GM12801 (cell line): ENCODE results near the gene NKAP.

Source experiments
- CTCF ChIP-seq: IDR thresholded peaks from one replicate; pipeline ENCODE4 v1.5.1; 2011; ENCODE audit warnings: control low read depth; ENCODE audit not compliant: insufficient read length; ENCODE audit errors: extremely low read depth

Gene NKAP

DNA sequence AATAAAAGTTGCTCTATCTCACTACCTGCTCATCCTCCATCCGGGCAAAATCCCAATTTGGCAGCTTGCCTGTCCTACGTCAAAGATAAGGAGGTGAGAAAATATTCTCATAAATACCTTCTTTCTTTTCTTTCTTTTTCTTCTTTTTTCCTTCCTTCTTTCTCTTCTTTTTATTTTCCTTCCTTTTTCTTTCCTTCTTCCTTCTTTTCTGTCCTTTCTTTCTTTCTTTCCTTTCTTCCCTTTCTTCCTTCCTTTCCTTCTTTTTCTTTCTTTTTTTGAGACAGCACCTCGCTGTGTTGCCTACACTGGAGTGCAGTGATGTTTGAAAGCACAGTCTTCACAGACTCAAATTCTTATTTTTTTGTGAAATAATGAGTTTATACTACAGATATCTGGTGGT, 38.6 kb upstream of the NKAP start:
- TF ChIP-seq CTCF: no peak

DNA sequence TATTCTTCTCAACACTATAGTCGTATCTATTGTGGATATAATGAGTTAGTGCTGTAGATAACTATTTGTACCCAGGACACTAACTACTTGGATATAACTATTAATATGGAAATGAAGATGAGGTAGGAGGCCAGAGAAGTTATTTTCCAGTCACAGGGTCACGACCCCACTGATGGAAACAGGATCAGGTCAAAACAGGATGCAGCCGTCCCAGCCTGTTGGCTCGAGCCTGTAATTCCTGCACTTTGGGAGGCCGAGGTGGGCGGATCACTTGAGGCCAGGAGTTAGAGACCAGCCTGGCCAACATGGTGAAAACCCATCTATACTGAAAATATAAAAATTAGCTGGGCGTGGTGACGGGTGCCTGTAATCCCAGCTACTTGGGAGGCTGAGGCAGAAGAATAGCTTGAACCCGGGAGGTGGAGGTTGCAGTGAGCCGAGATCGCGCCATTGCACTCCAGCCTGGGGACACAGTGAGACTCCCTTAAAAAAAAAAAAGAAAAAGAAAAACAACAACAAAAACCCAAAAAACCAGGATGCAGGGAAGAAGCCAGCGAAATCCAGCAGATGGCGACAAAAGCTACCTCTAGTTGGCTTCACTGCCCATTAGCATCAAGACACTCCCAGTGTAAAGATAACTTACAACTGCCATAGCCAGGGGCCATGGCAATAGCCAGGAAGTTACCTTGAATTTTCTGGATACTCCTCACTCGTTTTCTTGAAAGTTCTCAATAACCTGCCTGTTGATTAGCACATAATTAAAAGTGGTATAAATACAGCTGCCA, 37.9 kb upstream of the NKAP start:
- TF ChIP-seq CTCF: no peak

GRCh38 chrX:119971184-119971583, 27.6 kb upstream of the NKAP start:
- TF ChIP-seq CTCF: no peak

DNA sequence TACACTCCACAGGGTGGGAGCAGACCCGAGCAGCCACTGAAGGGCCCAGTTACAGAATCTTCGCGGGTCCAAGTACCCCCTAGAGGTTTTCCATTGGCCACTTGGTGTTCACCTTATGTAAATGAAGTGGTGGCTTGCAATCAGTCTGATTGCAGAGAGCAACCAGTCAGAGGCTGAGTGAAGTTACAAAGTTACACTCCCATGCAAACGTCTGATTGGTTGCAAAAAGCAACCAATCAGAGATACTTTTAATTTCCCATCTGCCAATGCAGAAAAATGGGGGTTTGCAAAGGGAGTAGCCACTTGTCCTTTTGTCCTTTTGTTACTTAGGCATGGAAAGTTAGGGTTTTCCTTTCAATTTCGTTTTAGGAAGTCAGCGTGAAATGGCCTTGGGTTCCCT, 27.0 kb upstream of the NKAP start:
- no peak for TF ChIP-seq CTCF

GRCh38 chrX:119960625-119961024, 17.1 kb upstream of the NKAP start:
- TF ChIP-seq CTCF: no peak

DNA sequence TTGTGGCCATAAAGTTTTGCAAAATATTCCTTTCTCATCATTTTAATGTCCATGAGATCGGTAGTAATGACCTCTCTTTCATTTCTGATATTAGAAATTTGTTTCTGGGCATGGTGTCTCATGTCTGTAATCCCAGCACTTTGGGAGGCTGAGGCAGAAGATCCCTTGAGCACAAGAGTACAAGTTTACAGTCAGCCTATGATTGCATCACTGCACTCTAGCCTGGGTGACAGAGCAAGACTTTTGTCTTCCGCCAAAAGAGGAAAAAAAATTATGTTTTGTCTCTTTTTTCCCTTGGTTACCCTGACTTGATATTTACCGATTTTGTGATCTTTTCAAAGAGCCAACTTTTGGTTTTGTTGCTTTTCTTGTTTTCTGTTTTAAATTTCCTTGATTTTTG, 10.8 kb upstream of the NKAP start:
- TF ChIP-seq CTCF: no peak

GRCh38 chrX:119948381-119948780, 4.8 kb upstream of the NKAP start:
- TF ChIP-seq CTCF: no peak
